ENCODE measurements around the gene FBXO2. TPM values are rescaled to one million over a fixed set of nuclear protein-coding genes. Genes with fewer than 3 reads are reported as not detected.

The FBXO2 gene
- total RNA-seq, 2 donors from 2014 or later, result 1.3 to 2.2 TPM

- ATAC-seq (no peak), DNase-seq (no peak)
- peak overlapping the region; percentile 9 for H3K27ac Mint-ChIP-seq
- peaks cover 18% of the 10 kb centered on the region for H3K4me1 Mint-ChIP-seq
- peak overlapping the region; percentile 83 for H3K4me3 Mint-ChIP-seq
- H3K27me3 Mint-ChIP-seq, result no peaks in the 10 kb centered on the region
- no peaks in the 10 kb centered on the region for H3K9me3 ChIP-seq (ENCODE audit: control insufficient read depth, low read length, poor library complexity, severe bottlenecking)
- H3K36me3 Mint-ChIP-seq (ENCODE audit: low read depth), result no peaks in the 10 kb centered on the region
Measured at GRCh38 chr1:11653101-11653860, 948 bp downstream of the FBXO2 start.

- Mint-ChIP-seq H3K27ac (peak overlapping the region; percentile 68), H3K4me3 (no peak overlapping the region), H3K36me3 (ENCODE audit: low read depth) (no peaks in the 10 kb centered on the region), H3K27me3 (no peaks in the 10 kb centered on the region), H3K4me1 (peaks cover 18% of the 10 kb centered on the region)
- DNase-seq, result no peak
- no peaks in the 10 kb centered on the region for H3K9me3 ChIP-seq (ENCODE audit: control insufficient read depth, low read length, poor library complexity, severe bottlenecking)
- no peak for ATAC-seq
Measured at GRCh38 chr1:11652203-11652780, 1.9 kb downstream of the FBXO2 start.

- Mint-ChIP-seq H3K4me3 (peak overlapping the region; percentile 88), H3K4me1 (peaks cover 18% of the 10 kb centered on the region), H3K36me3 (ENCODE audit: low read depth) (no peaks in the 10 kb centered on the region), H3K27ac (peak overlapping the region; percentile 68), H3K27me3 (no peaks in the 10 kb centered on the region)
- ATAC-seq (no peak), DNase-seq (no peak)
- no peaks in the 10 kb centered on the region for H3K9me3 ChIP-seq (ENCODE audit: control insufficient read depth, low read length, poor library complexity, severe bottlenecking)
Measured at GRCh38 chr1:11651017-11651416, 3.2 kb downstream of the FBXO2 start.

- Mint-ChIP-seq H3K36me3 (ENCODE audit: low read depth) (no peaks in the 10 kb centered on the region), H3K27me3 (no peaks in the 10 kb centered on the region), H3K4me3 (peak overlapping the region; percentile 88), H3K4me1 (peaks cover 13% of the 10 kb centered on the region), H3K27ac (peak overlapping the region; percentile 68)
- H3K9me3 ChIP-seq (ENCODE audit: control insufficient read depth, low read length, poor library complexity, severe bottlenecking), result no peaks in the 10 kb centered on the region
- peak; percentile 72 for ATAC-seq
- peak; percentile 62 to 65 (median 63) for DNase-seq
Measured at GRCh38 chr1:11650331-11650991, 3.8 kb downstream of the FBXO2 start.

- no peaks in the 10 kb centered on the region for H3K27me3 Mint-ChIP-seq
- peak overlapping the region; percentile 6 for H3K27ac Mint-ChIP-seq
- H3K36me3 Mint-ChIP-seq (ENCODE audit: low read depth), result no peaks in the 10 kb centered on the region
- ATAC-seq (no peak), DNase-seq (no peak)
- peak overlapping the region; percentile 88 for H3K4me3 Mint-ChIP-seq
- H3K4me1 Mint-ChIP-seq, result peaks cover 12% of the 10 kb centered on the region
- H3K9me3 ChIP-seq (ENCODE audit: control insufficient read depth, low read length, poor library complexity, severe bottlenecking), result no peaks in the 10 kb centered on the region
Measured at GRCh38 chr1:11649624-11650330, 4.5 kb downstream of the FBXO2 start.

- H3K36me3 Mint-ChIP-seq (ENCODE audit: low read depth), result no peaks in the 10 kb centered on the region
- peaks cover 12% of the 10 kb centered on the region for H3K4me1 Mint-ChIP-seq
- H3K27ac Mint-ChIP-seq, result no peak overlapping the region
- ATAC-seq (no peak), DNase-seq (no peak)
- no peaks in the 10 kb centered on the region for H3K9me3 ChIP-seq (ENCODE audit: control insufficient read depth, low read length, poor library complexity, severe bottlenecking)
- peak overlapping the region; percentile 88 for H3K4me3 Mint-ChIP-seq
- H3K27me3 Mint-ChIP-seq, result no peaks in the 10 kb centered on the region
Measured at GRCh38 chr1:11649237-11649623, 5.0 kb downstream of the FBXO2 start.

GRCh38 chr1:11648732-11649158 lies 5.5 kb downstream of the FBXO2 start:
- H3K9me3 ChIP-seq (ENCODE audit: control insufficient read depth, low read length, poor library complexity, severe bottlenecking), result no peaks in the 10 kb centered on the region
- Mint-ChIP-seq H3K27me3 (no peaks in the 10 kb centered on the region), H3K4me1 (peaks cover 12% of the 10 kb centered on the region), H3K4me3 (peak overlapping the region; percentile 62), H3K36me3 (ENCODE audit: low read depth) (no peaks in the 10 kb centered on the region), H3K27ac (no peak overlapping the region)
- peak; percentile 38 to 49 (median 40) for DNase-seq
- peak; percentile 61 for ATAC-seq

- H3K4me1 Mint-ChIP-seq, result peaks cover 12% of the 10 kb centered on the region
- no peak overlapping the region for H3K27ac Mint-ChIP-seq
- no peaks in the 10 kb centered on the region for H3K36me3 Mint-ChIP-seq (ENCODE audit: low read depth)
- no peak overlapping the region for H3K4me3 Mint-ChIP-seq
- no peaks in the 10 kb centered on the region for H3K9me3 ChIP-seq (ENCODE audit: control insufficient read depth, low read length, poor library complexity, severe bottlenecking)
- no peaks in the 10 kb centered on the region for H3K27me3 Mint-ChIP-seq
- DNase-seq, result no peak
- ATAC-seq, result no peak
Measured at GRCh38 chr1:11648039-11648438, 6.2 kb downstream of the FBXO2 start.

GRCh38 chr1:11647333-11647732 lies 6.9 kb downstream of the FBXO2 start:
- DNase-seq (no peak), ATAC-seq (no peak)
- H3K27ac Mint-ChIP-seq, result no peak overlapping the region
- H3K27me3 Mint-ChIP-seq, result peaks cover 4% of the 10 kb centered on the region
- no peaks in the 10 kb centered on the region for H3K36me3 Mint-ChIP-seq (ENCODE audit: low read depth)
- H3K9me3 ChIP-seq (ENCODE audit: control insufficient read depth, low read length, poor library complexity, severe bottlenecking), result no peaks in the 10 kb centered on the region
- peaks cover 14% of the 10 kb centered on the region for H3K4me1 Mint-ChIP-seq
- H3K4me3 Mint-ChIP-seq, result no peak overlapping the region

GRCh38 chr1:11646317-11646716 lies 7.9 kb downstream of the FBXO2 start:
- DNase-seq (no peak), ATAC-seq (no peak)
- Mint-ChIP-seq H3K36me3 (ENCODE audit: low read depth) (no peaks in the 10 kb centered on the region), H3K27me3 (peaks cover 11% of the 10 kb centered on the region), H3K27ac (no peak overlapping the region), H3K4me3 (no peak overlapping the region), H3K4me1 (peaks cover 13% of the 10 kb centered on the region)
- H3K9me3 ChIP-seq (ENCODE audit: control insufficient read depth, low read length, poor library complexity, severe bottlenecking), result no peaks in the 10 kb centered on the region

- peaks cover 11% of the 10 kb centered on the region for H3K27me3 Mint-ChIP-seq
- H3K4me1 Mint-ChIP-seq, result peaks cover 8% of the 10 kb centered on the region
- H3K4me3 Mint-ChIP-seq, result no peak overlapping the region
- no peak overlapping the region for H3K27ac Mint-ChIP-seq
- H3K36me3 Mint-ChIP-seq (ENCODE audit: low read depth), result no peaks in the 10 kb centered on the region
- ATAC-seq, result peak; percentile 62
- no peaks in the 10 kb centered on the region for H3K9me3 ChIP-seq (ENCODE audit: control insufficient read depth, low read length, poor library complexity, severe bottlenecking)
- DNase-seq, result peak; percentile 61 to 76 (median 62)
Measured at GRCh38 chr1:11645670-11646265, 8.5 kb downstream of the FBXO2 start.

- no peaks in the 10 kb centered on the region for H3K9me3 ChIP-seq (ENCODE audit: control insufficient read depth, low read length, poor library complexity, severe bottlenecking)
- no peaks in the 10 kb centered on the region for H3K36me3 Mint-ChIP-seq (ENCODE audit: low read depth)
- H3K27me3 Mint-ChIP-seq, result peaks cover 11% of the 10 kb centered on the region
- H3K4me3 Mint-ChIP-seq, result no peak overlapping the region
- no peak for DNase-seq
- ATAC-seq, result no peak
- H3K4me1 Mint-ChIP-seq, result peaks cover 6% of the 10 kb centered on the region
- H3K27ac Mint-ChIP-seq, result no peak overlapping the region
Measured at GRCh38 chr1:11645270-11645669, 9.0 kb downstream of the FBXO2 start.

GRCh38 chr1:11643782-11644181 lies 10.4 kb downstream of the FBXO2 start:
- H3K9me3 ChIP-seq (ENCODE audit: control insufficient read depth, low read length, poor library complexity, severe bottlenecking), result no peaks in the 10 kb centered on the region
- H3K4me1 Mint-ChIP-seq, result peaks cover 3% of the 10 kb centered on the region
- no peak overlapping the region for H3K27ac Mint-ChIP-seq
- peaks cover 11% of the 10 kb centered on the region for H3K27me3 Mint-ChIP-seq
- H3K36me3 Mint-ChIP-seq (ENCODE audit: low read depth), result no peaks in the 10 kb centered on the region
- H3K4me3 Mint-ChIP-seq, result no peak overlapping the region
- DNase-seq (no peak), ATAC-seq (no peak)
